ENCODE measurements around the gene HPCAL1. TPM values are rescaled to one million over a fixed set of nuclear protein-coding genes. Genes with fewer than 3 reads are reported as not detected.
A peak's percentile ranks its signal among the peaks of the same experiment; 100 is the strongest.

Gene HPCAL1
- total RNA-seq, 2 donors from 2014 or later, result 43.9 to 52.0 TPM

DNA sequence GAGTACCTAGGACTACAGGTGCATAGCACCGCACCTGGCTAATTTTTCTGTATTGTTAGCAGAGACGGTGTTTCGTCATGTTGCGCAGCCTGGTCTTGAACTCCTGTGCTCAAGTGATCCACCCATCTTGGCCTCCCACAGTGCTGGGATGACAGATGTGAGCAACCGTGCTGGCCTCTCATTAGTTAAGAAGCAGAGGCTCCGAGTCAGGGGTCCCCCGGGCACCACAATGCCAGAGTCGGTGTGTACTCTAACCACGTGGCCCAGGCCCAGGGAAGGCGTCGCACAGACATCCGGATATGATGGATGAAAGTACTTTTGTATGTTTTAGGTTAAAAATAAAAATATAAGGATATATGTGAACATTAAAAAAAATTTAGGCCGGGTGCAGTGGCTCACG lies 28.3 kb upstream of the HPCAL1 start:
- H3K4me1 Mint-ChIP-seq (ENCODE audit: low read depth), result peaks cover 18% of the 10 kb centered on the region
- H3K9me3 Mint-ChIP-seq, result no peaks in the 10 kb centered on the region
- H3K36me3 Mint-ChIP-seq (ENCODE audit: insufficient read depth in 2 of 2), result no peaks in the 10 kb centered on the region
- ATAC-seq (replicated peaks in 1 of 2) (no peak), DNase-seq (no peak)
- no peaks in the 10 kb centered on the region for H3K27me3 Mint-ChIP-seq (ENCODE audit: low read depth)
- no peak overlapping the region for H3K27ac Mint-ChIP-seq
- no peak overlapping the region for H3K4me3 Mint-ChIP-seq

DNA sequence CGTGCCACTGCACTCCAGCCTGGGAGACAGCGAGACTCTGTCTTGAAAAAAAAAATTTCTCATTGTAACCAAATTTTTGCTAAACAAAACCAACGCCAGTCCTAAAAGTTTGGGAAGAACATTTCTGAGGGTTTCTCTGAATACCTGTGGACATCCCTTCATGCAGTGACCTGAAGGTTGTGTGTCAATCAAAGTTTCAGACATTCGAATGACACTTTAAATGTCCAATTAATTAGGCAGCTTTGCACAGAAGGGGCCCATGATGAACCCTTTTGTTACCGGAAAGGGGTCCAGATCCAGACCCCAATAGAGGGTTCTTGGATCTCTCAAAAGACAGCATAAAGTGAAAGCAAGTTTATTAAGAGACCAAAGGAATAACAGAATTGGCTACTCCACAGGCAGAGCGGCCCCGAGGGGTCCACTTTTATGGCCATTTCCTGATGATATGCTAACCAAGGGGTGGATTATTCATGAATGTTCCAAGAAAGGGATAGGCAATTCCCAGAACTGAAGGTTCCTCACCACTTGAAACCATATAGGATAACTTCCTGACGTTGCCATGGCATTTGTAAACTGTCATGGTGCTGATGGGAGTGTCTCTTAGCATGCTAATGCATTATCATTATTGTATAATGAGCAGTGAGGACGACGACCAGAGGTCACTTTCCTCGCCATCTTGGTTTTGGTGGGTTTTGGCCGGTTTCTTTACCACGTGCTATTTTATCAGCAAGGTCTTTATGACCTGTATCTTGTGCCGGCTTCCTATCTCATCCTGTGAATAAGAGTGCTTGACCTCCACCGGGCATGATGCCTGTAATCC lies 27.5 kb upstream of the HPCAL1 start:
- no peak for DNase-seq
- no peaks in the 10 kb centered on the region for H3K36me3 Mint-ChIP-seq (ENCODE audit: insufficient read depth in 2 of 2)
- ATAC-seq (replicated peaks in 1 of 2), result no peak
- H3K4me1 Mint-ChIP-seq (ENCODE audit: low read depth), result peaks cover 18% of the 10 kb centered on the region
- H3K4me3 Mint-ChIP-seq, result no peak overlapping the region
- no peak overlapping the region for H3K27ac Mint-ChIP-seq
- no peaks in the 10 kb centered on the region for H3K27me3 Mint-ChIP-seq (ENCODE audit: low read depth)
- H3K9me3 Mint-ChIP-seq, result no peaks in the 10 kb centered on the region

DNA sequence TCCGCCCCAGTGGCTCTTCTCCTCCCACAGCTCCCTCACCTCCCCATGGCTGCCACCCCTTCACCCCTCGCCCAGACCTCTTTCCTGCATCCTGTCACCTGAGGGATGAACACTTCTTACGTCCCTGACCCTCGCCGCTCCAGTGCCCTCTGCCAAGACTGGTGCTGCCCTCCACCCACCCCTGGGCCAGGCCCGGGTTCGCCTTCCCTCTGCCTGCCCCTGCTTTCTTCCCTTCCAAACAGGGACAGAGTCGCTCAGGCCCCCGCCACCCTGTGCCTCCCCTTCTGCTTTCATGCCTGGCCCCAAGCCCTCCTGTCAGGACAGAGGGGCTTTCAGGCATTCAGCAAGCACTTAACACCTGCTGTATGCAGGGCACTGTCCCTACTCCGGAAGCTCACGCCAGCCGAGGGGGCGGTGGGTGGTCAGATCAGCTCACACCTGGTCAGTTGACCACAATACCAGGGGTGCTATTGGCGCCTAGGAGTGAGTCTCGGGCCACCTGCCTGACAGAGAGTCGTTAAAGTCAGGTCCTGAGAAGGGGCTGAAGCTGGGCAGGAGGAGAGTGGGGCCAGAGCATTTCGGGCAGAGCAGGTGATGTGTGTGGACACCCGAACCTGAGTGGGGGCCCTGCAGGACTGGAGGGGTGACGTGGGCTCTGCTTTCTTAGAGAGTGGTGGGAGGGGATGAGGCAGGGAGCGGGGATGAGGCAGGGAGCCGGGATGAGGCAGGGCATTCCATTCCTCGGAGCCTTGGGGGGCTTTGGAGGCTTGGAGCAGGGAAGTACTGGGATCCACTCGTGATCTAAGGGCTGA lies 26.0 kb upstream of the HPCAL1 start:
- Mint-ChIP-seq H3K36me3 (ENCODE audit: insufficient read depth in 2 of 2) (no peaks in the 10 kb centered on the region), H3K9me3 (no peaks in the 10 kb centered on the region), H3K27ac (no peak overlapping the region), H3K27me3 (ENCODE audit: low read depth) (no peaks in the 10 kb centered on the region), H3K4me1 (ENCODE audit: low read depth) (peaks cover 9% of the 10 kb centered on the region), H3K4me3 (no peak overlapping the region)
- ATAC-seq (replicated peaks in 1 of 2), result no peak
- DNase-seq, result no peak

DNA sequence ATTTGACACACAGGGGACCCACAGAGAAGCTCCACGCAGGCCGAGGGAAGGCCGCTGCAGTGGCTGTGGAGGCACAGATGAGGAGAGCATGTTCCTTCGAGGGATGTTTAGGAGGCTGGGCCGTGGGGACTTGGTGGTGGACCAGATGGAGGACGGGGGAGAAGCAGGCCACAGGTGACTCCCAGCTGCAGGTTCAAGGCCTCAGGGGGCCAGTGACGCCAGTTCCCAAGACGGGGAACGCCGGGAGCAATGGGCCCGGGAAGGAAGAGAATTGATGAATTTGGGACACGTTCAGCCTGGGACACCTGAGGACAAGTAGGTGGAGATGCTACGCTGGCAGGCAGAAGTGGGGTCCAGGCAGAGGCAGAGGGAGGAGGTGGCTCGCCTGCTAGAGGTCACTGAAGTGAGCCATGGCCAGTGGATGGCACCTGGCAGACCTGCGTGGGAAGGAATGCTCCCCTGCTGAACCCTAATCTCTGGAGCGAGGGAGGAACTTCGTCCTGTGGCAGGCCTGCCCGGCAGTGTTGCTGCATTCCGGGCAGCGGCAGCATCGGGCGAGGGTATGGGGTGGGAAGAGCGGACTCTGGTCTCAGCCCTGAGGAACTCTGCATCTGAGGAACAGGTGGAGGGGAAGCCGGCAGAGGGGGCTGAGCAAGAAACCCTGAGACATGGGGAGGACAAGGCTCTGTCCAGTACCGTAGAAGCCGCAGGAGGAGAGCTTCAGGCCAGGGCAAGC lies 25.2 kb upstream of the HPCAL1 start:
- Mint-ChIP-seq H3K27ac (no peak overlapping the region), H3K9me3 (no peaks in the 10 kb centered on the region), H3K27me3 (ENCODE audit: low read depth) (no peaks in the 10 kb centered on the region), H3K36me3 (ENCODE audit: insufficient read depth in 2 of 2) (no peaks in the 10 kb centered on the region), H3K4me3 (no peak overlapping the region), H3K4me1 (ENCODE audit: low read depth) (peaks cover 10% of the 10 kb centered on the region)
- DNase-seq (no peak), ATAC-seq (replicated peaks in 1 of 2) (no peak)

DNA sequence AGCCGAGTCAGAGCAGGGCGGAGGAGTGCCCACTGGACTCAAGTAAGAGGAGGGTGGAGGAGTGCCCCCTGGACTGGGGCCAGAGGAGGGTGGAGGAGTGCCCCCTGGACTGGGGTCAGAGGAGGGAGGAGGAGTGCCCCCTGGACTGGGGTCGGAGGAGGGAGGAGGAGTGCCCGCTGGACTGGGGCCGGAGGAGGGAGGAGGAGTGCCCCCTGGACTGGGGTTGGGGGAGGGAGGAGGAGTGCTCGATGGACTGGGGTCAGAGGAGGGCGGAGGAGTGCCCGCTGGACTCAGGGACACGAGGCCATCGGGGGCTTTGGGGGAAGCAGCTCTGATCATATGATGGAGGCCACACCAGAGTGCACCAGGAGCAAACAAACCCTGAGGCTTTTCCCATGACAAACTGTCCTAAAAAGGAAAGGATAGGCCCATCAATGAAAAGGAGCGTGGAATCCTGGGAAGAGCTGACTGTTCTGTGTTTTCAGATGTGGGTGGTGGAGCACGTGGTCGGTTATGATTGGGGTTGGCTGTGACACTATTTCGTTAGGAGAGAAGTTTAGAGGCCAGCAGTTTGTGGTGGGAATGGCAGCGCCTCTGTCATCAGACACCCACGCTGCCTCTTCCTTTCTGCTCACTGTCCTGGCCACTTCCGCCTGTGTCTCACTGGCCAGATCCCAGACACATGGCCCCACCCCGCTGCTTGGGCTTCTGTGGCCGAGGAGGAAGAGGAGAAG lies 24.5 kb upstream of the HPCAL1 start:
- H3K4me3 Mint-ChIP-seq, result peak overlapping the region in 1 of 2 donors; percentile 35
- H3K9me3 Mint-ChIP-seq, result no peaks in the 10 kb centered on the region
- DNase-seq (peak; percentile 31 to 41), ATAC-seq (replicated peaks in 1 of 2) (peak; percentile 57 to 84)
- H3K4me1 Mint-ChIP-seq (ENCODE audit: low read depth), result peaks cover 17% of the 10 kb centered on the region
- no peaks in the 10 kb centered on the region for H3K36me3 Mint-ChIP-seq (ENCODE audit: insufficient read depth in 2 of 2)
- H3K27ac Mint-ChIP-seq, result peak overlapping the region; percentile 18
- H3K27me3 Mint-ChIP-seq (ENCODE audit: low read depth), result no peaks in the 10 kb centered on the region

DNA sequence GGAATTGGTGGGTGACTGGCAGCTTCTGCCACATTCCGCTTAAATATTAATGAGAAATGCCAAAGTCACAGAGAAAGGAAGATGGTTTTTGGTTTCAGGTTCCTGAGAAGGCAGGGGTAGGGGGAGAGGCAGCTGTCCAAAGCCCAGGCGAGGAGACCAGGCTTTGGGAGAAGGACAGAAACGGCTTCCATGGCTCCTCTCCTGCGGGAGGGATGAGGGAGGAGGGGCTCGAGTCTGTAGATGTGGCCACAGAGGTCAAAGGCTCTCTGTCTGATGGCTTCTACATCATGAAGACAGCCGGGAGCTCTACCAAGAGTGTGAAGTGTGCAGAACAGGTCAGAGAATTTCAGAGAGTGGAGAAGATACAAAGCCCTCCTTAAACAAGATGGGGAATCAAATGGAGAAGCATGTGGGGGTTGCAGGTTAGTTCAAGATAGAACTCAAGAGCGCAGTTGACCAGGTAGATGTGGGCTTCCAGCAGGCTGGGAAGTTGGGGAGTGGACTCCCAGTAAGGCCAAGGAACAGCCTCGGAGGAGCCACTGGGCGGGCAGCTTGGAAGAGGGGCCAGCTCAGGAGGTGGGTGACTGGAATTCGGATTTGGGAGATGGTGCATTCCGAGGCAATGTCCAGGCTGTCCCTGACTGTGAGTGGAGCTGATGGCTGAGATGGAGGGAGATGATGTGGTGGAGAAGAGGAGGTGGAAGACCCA lies 23.8 kb upstream of the HPCAL1 start:
- peak overlapping the region in 1 of 2 donors; percentile 35 for H3K4me3 Mint-ChIP-seq
- ATAC-seq (replicated peaks in 1 of 2), result no peak
- H3K9me3 Mint-ChIP-seq, result no peaks in the 10 kb centered on the region
- peak overlapping the region; percentile 12 for H3K27ac Mint-ChIP-seq
- DNase-seq, result no peak
- no peaks in the 10 kb centered on the region for H3K36me3 Mint-ChIP-seq (ENCODE audit: insufficient read depth in 2 of 2)
- H3K4me1 Mint-ChIP-seq (ENCODE audit: low read depth), result peaks cover 24% of the 10 kb centered on the region
- H3K27me3 Mint-ChIP-seq (ENCODE audit: low read depth), result no peaks in the 10 kb centered on the region

DNA sequence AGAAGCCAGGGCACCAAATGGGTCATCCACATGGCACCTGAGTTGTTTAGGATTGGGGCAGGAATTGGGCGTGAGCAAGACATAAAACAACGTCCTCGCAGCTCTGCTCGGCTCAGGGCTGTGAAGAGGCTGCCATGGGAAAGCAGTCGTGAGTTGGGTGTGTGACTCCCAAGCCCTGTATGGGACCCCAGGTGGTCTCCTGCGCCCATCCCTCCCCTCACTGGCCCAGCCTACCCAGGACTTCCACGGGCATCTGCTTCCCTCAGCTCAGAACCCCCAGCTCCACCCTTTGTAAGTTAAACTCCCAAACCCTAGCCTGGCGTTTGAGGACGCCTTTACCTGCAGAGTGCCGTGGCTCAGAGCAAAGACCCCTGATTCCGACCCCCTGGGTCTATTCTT lies 23.2 kb upstream of the HPCAL1 start:
- Mint-ChIP-seq H3K27ac (no peak overlapping the region), H3K36me3 (ENCODE audit: insufficient read depth in 2 of 2) (no peaks in the 10 kb centered on the region), H3K4me1 (ENCODE audit: low read depth) (peaks cover 25% of the 10 kb centered on the region), H3K27me3 (ENCODE audit: low read depth) (no peaks in the 10 kb centered on the region), H3K4me3 (no peak overlapping the region), H3K9me3 (no peaks in the 10 kb centered on the region)
- no peak for DNase-seq
- ATAC-seq (replicated peaks in 1 of 2), result no peak

DNA sequence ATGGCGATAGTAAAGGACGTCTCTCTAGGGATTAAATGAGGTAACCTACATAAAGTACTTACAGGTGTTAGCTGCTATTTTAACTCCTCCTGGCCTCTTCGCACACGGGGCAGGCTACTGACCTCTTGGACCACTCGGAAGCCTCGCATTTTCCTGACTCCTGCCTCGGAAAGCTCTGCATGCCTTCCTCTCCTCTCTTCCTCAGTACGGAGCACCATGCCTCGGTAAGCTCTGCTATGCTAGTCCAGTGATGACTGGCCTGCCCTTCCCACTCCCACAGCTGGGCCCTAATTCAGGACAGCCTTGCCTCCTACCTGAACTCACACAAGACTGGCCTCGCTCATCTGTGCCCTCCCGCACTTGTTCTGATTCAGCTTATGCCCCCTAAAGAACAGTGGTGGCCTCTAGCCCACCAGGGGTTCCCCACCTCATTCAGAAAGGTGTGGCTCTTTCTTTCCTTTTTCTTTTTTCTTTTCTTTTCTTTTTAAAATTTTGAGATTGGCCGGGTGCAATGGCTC lies 22.7 kb upstream of the HPCAL1 start:
- no peak overlapping the region for H3K27ac Mint-ChIP-seq

DNA sequence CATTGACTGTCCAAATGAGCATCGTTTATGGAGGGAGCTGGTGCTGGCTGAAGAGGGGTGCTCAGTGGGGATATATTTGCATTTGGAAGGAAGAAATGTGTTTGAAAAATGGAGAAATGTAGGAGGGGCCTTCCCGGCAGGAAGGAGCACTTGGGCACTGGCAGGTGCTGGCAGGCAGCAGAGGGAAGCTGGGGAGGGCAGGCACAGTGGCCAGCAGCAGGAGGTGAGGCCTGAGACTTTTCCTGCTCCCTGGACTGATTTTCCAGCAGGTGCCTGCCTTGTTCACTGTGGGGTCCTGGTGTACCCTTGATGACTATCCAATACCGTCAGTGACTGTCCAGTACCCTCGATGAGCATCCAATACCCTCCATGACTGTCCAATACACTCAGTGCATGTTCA lies 20.8 kb upstream of the HPCAL1 start:
- Mint-ChIP-seq H3K27ac (no peak overlapping the region), H3K4me1 (ENCODE audit: low read depth) (peaks cover 30% of the 10 kb centered on the region), H3K9me3 (no peaks in the 10 kb centered on the region), H3K27me3 (ENCODE audit: low read depth) (no peaks in the 10 kb centered on the region), H3K36me3 (ENCODE audit: insufficient read depth in 2 of 2) (no peaks in the 10 kb centered on the region), H3K4me3 (no peak overlapping the region)
- DNase-seq (no peak), ATAC-seq (replicated peaks in 1 of 2) (no peak)

More for the DNA sequence above, 22.7 kb upstream of the HPCAL1 start:
- DNase-seq, result no peak
- no peaks in the 10 kb centered on the region for H3K9me3 Mint-ChIP-seq
- no peak overlapping the region for H3K4me3 Mint-ChIP-seq
- H3K36me3 Mint-ChIP-seq (ENCODE audit: insufficient read depth in 2 of 2), result no peaks in the 10 kb centered on the region
- peaks cover 29% of the 10 kb centered on the region for H3K4me1 Mint-ChIP-seq (ENCODE audit: low read depth)
- no peak for ATAC-seq (replicated peaks in 1 of 2)
- no peaks in the 10 kb centered on the region for H3K27me3 Mint-ChIP-seq (ENCODE audit: low read depth)

DNA sequence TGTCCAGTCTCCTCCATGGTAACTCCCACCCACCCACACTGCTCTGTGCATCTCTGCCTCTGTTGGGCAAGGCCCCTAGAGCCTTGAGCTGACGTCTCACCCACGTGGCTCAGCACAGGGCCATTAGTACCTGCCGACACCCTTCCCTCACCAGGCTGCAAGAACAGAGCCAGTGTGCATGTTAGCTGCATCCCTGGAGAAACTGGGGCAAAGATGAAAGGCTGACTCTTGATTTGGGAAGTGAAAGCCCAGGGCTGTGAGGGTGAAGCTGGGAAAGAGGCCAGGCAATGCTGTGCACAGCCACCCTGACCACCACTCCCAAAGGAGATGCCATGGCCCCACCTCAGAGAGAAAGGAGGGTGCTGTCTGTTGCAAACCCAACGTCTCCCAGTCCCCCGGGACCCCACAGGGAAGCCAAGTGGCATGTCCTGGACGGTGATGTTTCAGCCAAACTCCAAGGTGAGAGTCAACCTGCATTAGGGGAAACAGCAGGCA lies 20.0 kb upstream of the HPCAL1 start:
- ATAC-seq (replicated peaks in 1 of 2), result no peak

DNA sequence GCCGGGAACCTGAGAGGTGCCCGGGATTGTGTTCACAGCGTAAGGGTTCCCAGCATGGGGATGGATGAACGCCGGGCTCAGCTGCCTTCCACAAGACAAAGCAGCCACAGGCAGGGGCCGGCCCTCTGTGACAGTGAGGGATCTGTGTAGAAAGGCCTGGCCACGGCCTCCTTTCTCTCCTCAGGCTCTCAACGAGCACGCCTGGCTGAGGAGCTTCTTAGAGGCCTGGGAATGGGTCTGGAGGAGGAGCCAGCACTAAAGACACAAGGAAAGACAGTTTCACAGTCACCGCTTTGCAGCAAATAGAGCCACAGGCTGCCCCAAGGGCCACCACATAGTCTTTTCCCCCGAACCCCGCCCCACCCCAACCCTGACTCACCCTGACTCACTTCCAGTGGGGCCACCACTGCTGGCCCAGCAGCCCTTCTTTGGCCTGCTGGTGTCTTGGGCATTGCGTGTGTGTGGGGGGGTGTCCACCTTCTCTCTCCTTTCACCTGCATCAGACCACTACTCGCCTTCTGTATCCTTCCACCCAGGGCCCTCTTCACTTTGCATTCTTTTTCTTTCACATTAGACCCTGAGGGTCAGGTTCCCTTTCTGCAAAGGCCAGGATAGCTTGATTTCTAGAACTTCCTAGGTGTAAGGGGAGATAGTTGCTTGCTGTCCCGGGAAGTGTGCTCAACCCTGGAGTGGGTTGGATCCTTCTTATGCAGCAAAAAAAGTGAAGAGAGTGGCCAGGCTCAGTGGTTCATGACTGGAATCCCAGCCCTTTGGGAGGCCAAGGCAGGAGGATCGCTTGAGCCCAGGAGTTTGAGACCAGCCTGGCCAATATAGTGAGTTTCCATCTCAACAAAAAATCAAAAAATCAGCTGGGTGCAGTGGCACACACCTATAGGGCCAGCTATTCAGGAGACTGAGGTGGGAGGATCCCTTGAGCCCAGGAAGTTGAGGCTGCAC lies 19.3 kb upstream of the HPCAL1 start:
- peak; percentile 25 to 27 for DNase-seq
- no peak overlapping the region for H3K4me3 Mint-ChIP-seq
- peak; percentile 79 to 86 for ATAC-seq (replicated peaks in 1 of 2)

More for the DNA sequence above, 20.0 kb upstream of the HPCAL1 start:
- Mint-ChIP-seq H3K4me1 (ENCODE audit: low read depth) (peaks cover 30% of the 10 kb centered on the region), H3K4me3 (no peak overlapping the region), H3K9me3 (no peaks in the 10 kb centered on the region), H3K36me3 (ENCODE audit: insufficient read depth in 2 of 2) (no peaks in the 10 kb centered on the region), H3K27ac (no peak overlapping the region), H3K27me3 (ENCODE audit: low read depth) (no peaks in the 10 kb centered on the region)
- DNase-seq, result no peak

More for the DNA sequence above, 19.3 kb upstream of the HPCAL1 start:
- no peak overlapping the region for H3K27ac Mint-ChIP-seq
- H3K9me3 Mint-ChIP-seq, result no peaks in the 10 kb centered on the region
- H3K36me3 Mint-ChIP-seq (ENCODE audit: insufficient read depth in 2 of 2), result no peaks in the 10 kb centered on the region
- no peaks in the 10 kb centered on the region for H3K27me3 Mint-ChIP-seq (ENCODE audit: low read depth)
- peaks cover 26% of the 10 kb centered on the region for H3K4me1 Mint-ChIP-seq (ENCODE audit: low read depth)

All from activated T-cell treated with anti-CD3 and anti-CD28 coated beads, Interleukin-2, amount 50 U/mL, for 72 hours (primary cell).